ENCODE measurements around the gene HSPE1.

HSPE1 gene

DNA sequence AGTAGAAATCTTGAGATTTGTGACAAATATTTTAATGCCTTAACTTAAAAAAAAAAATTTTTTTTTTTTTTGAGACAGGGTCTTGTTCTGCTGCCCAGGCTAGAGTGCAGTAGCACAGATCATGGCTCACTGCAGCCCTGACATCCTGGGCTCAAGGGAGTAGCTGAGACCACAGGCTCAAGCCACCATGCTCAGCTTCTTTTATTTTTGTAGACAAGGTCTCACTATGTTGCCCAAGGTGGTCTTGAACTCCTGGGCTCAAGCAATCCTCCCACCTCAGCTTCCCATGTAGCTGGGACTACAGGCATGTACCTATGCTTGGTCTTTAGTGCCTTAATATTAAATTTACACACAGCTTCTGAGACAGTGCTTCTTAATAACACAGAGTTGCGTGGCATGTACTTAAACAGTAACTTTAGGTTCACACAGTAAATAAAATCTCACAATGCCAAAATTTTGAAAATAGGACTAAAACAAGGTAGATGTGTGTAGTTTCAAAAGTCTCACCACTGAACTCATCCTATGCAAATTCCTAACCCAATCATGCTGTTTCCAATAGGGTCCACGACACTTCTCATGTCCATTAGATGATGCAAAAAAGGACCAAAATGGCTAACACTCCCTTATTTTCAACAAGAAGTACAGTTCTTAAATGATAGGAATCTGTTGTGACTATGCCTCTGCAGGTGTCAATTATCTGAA is 4.6 kb upstream of the HSPE1 start:
- DNase-seq: no peak
- Histone ChIP-seq H3K4me3 (ENCODE audit: low read depth, low read length) (no peak overlapping the region), H3K27me3 (replicated peaks) (no peaks in the 10 kb centered on the region), H3K36me3 (replicated peaks) (peaks cover 58% of the 10 kb centered on the region), H3K27ac (no peak overlapping the region)
- TF ChIP-seq, protein P1, sequence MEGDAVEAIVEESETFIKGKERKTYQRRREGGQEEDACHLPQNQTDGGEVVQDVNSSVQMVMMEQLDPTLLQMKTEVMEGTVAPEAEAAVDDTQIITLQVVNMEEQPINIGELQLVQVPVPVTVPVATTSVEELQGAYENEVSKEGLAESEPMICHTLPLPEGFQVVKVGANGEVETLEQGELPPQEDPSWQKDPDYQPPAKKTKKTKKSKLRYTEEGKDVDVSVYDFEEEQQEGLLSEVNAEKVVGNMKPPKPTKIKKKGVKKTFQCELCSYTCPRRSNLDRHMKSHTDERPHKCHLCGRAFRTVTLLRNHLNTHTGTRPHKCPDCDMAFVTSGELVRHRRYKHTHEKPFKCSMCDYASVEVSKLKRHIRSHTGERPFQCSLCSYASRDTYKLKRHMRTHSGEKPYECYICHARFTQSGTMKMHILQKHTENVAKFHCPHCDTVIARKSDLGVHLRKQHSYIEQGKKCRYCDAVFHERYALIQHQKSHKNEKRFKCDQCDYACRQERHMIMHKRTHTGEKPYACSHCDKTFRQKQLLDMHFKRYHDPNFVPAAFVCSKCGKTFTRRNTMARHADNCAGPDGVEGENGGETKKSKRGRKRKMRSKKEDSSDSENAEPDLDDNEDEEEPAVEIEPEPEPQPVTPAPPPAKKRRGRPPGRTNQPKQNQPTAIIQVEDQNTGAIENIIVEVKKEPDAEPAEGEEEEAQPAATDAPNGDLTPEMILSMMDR (IDR thresholded peaks at IDR 0.05; ENCODE audit: low read depth, low read length, missing control alignments): no peak
- in situ Hi-C loops (cut with HindIII; ENCODE audit: low pct_ligation_motif_present, low sequenced_read_pairs): no loop called here

DNA sequence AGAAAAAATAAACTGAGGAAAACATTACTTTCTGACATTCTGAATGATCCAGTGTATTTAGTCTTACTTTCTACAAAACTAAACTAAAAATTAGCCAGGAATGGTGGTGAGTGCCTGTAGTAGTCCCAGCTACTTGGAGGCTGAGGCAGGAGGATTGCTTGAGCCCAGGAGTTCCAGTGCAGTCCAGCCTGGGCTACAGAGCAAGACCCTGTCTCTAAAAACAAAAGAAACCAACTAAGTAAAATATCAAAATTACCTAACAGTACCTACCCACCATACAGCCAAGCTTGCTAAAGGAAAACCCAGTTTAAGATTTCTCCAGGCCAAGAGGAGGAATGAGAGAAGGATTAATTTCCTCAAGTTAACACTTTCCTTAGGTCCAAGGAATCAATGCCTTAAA is 3.5 kb upstream of the HSPE1 start:
- peaks cover 49% of the 10 kb centered on the region for H3K36me3 ChIP-seq (replicated peaks)
- TF ChIP-seq, protein P1 (IDR thresholded peaks at IDR 0.05; ENCODE audit: low read depth, low read length, missing control alignments): no peak
- in situ Hi-C loops (cut with HindIII; ENCODE audit: low pct_ligation_motif_present, low sequenced_read_pairs): no loop called here
- DNase-seq: no peak
- no peak overlapping the region for H3K4me3 ChIP-seq (ENCODE audit: low read depth, low read length)
- H3K27ac ChIP-seq: no peak overlapping the region
- H3K27me3 ChIP-seq (replicated peaks): no peaks in the 10 kb centered on the region

DNA sequence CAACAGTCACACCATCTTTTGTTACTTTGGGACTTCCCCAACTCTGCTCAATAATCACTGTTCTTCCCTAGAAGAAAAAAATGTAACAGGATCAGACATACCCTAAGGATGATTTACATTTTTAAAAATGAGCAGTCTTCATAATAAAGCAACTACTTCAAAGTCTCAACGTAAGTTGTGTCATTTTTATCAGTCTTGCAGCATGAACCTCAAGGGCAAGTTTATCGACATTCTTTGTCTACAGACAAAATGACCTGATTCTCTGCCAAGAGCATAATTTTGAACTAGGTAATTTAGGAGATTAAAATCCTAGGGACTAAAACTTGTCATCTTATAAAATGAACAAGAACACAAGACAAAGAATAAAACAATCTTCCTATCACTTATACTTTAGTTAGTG is 2.9 kb upstream of the HSPE1 start:
- Histone ChIP-seq H3K36me3 (replicated peaks) (peaks cover 46% of the 10 kb centered on the region), H3K27ac (no peak overlapping the region), H3K27me3 (replicated peaks) (no peaks in the 10 kb centered on the region), H3K4me3 (ENCODE audit: low read depth, low read length) (peak overlapping the region; percentile 96)
- no peak for DNase-seq
- TF ChIP-seq, protein P1 (IDR thresholded peaks at IDR 0.05; ENCODE audit: low read depth, low read length, missing control alignments): no peak
- in situ Hi-C loops (cut with HindIII; ENCODE audit: low pct_ligation_motif_present, low sequenced_read_pairs): no loop called here

DNA sequence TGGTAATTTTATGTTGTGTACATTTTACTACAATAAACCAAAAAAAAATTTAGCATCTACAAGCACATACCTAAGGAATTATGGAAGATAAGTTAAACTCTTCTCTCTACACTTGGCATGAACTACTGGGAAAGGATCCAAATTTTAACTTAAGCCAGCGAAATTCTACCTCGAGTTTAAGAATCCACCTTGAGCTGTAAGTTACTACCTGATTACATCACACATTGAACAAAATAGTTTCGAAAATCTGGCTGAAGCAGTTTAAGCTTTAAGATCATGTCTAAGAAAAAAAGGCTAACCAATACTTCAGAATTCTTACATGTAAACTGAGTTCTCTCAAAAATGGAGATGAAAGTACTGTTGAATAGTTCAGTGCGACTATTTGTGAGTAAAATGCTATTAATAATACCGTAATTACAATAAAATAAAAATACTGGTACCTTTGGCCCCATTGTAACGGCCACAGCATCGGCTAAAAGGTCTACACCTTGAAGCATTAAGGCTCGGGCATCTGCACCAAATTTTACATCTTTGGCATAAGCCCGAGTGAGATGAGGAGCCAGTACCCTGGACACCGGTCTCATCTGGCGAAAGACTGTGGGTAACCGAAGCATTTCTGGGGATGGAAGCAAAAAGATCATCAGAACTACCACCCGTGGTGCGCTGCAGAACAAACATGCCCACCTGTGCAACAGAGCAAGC is 1.8 kb upstream of the HSPE1 start:
- Histone ChIP-seq H3K27ac (peak overlapping the region; percentile 73), H3K27me3 (replicated peaks) (no peaks in the 10 kb centered on the region), H3K36me3 (replicated peaks) (peaks cover 38% of the 10 kb centered on the region), H3K4me3 (ENCODE audit: low read depth, low read length) (peak overlapping the region; percentile 96)
- in situ Hi-C loops (cut with HindIII; ENCODE audit: low pct_ligation_motif_present, low sequenced_read_pairs): no loop called here
- TF ChIP-seq, protein P1 (IDR thresholded peaks at IDR 0.05; ENCODE audit: low read depth, low read length, missing control alignments): no peak
- no peak for DNase-seq

DNA sequence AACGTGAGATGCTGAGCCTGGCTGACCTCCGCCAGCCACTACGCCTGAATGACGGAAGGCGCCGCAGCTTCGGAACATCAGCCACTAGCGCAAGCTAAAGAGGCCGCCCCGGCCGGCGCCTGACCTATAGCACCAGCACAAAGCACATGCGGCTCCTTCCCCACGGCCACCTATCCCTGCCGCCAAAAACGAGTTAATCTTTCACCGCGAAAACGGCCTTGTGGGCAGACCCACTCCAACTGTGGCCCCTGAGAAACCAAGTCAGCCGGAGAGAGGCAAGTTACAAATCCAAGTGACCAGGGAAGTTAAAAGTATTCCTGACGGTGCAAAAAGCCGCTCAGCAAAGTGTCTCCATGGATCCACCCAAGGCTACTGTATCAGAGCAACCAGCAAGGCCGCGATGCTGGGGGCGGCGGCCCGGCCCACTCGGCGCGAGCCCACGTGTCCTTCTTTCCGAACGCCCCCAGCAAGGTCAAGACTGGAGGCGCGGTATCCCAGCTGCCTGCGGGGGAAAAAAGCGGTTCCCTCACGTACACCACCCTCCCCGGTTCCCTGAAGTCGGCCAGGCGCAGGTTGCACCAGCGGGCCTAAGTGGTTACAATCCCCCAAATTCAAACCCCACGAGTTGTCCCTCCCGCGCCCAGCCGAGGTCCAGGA is 1.1 kb upstream of the HSPE1 start:
- Histone ChIP-seq H3K36me3 (replicated peaks) (peaks cover 36% of the 10 kb centered on the region), H3K4me3 (ENCODE audit: low read depth, low read length) (peak overlapping the region; percentile 96), H3K27ac (peak overlapping the region; percentile 73), H3K27me3 (replicated peaks) (no peaks in the 10 kb centered on the region)
- peak; percentile 46 for DNase-seq
- in situ Hi-C loops (cut with HindIII; ENCODE audit: low pct_ligation_motif_present, low sequenced_read_pairs): no loop called here
- TF ChIP-seq, protein P1 (IDR thresholded peaks at IDR 0.05; ENCODE audit: low read depth, low read length, missing control alignments): no peak

All from brain microvascular endothelial cell (primary cell).